DND-41 (cell line): ENCODE data around the gene TWSG1.

Experiments used
- ATAC-seq: fragments of 200-7000 bp; cut with Tn5 transposase; 3 replicates; pipeline ENCODE4 v1.9.1; 2021; ENCODE audit warnings: low read depth; ENCODE audit not compliant: insufficient read depth
- DNase-seq: peaks from one replicate; pipeline ENCODE4 v3.0.0-alpha.2; 2020
- H2AFZ ChIP-seq: 2 replicates; pipeline ENCODE4 v1.6.0; 2012; ENCODE audit warnings: low read depth, low read length
- H3K27ac ChIP-seq: 2 replicates; pipeline ENCODE4 v1.5.1; 2012; ENCODE audit warnings: low read length, inconsistent platforms
- H3K27me3 ChIP-seq: fragments of 200-600 bp; sonication (generic); 2 replicates; pipeline ENCODE4 v1.6.0; 2012; ENCODE audit warnings: low read length, mild to moderate bottlenecking, inconsistent platforms; ENCODE audit not compliant: insufficient read depth, poor library complexity
- H3K36me3 ChIP-seq: 2 replicates; pipeline ENCODE4 v1.5.1; 2012; ENCODE audit warnings: low read length, inconsistent platforms; ENCODE audit not compliant: insufficient read depth
- H3K4me1 ChIP-seq: 2 replicates; pipeline ENCODE4 v1.5.1; 2012; ENCODE audit warnings: mild to moderate bottlenecking, low read length; ENCODE audit not compliant: insufficient read depth
- H3K4me2 ChIP-seq: 2 replicates; pipeline ENCODE4 v1.6.0; 2012; ENCODE audit warnings: mild to moderate bottlenecking, moderate library complexity, low read length, inconsistent platforms; ENCODE audit not compliant: insufficient read depth
- H3K4me3 ChIP-seq, 2 experiments: fragments of 200-600 bp in 1 of 2; shearing (Covaris generic) in 1 of 2; 2 replicates each; pipeline ENCODE4 v1.5.1; 2012 to 2016; ENCODE audit warnings: inconsistent platforms in 2 of 2, low read length in 2 of 2, mild to moderate bottlenecking in 2 of 2, low read depth in 1 of 2, moderate library complexity in 1 of 2
- H3K79me2 ChIP-seq: 2 replicates; pipeline ENCODE4 v1.6.0; 2012; ENCODE audit warnings: low read length, inconsistent platforms; ENCODE audit not compliant: insufficient read depth
- H3K9ac ChIP-seq: 2 replicates; pipeline ENCODE4 v1.6.0; 2012; ENCODE audit warnings: low read depth, mild to moderate bottlenecking, inconsistent platforms, low read length, moderate library complexity
- H3K9me3 ChIP-seq: 2 replicates; pipeline ENCODE4 v1.5.1; 2012; ENCODE audit warnings: low read length, moderate library complexity, mild to moderate bottlenecking, inconsistent platforms; ENCODE audit not compliant: insufficient read depth, severe bottlenecking
- H4K20me1 ChIP-seq: 2 replicates; pipeline ENCODE4 v1.6.0; 2012; ENCODE audit warnings: low read length; ENCODE audit not compliant: insufficient read depth
- EZH2 ChIP-seq: IDR thresholded peaks from 3 replicates; pipeline ENCODE4 v1.6.1; 2012; ENCODE audit warnings: borderline replicate concordance, low read depth, mild to moderate bottlenecking, moderate library complexity, low read length, inconsistent platforms; ENCODE audit not compliant: severe bottlenecking
- TF ChIP-seq, protein P1 (sequence below): IDR thresholded peaks from 2 replicates; pipeline ENCODE4 v1.5.1; 2012; ENCODE audit warnings: borderline replicate concordance, low read length, moderate library complexity, mild to moderate bottlenecking; ENCODE audit not compliant: poor library complexity, severe bottlenecking; ENCODE audit errors: extremely low read depth

TWSG1 gene

GRCh38 chr18:9413576-9413975, 79.0 kb downstream of the TWSG1 start:
- H3K4me3 ChIP-seq = no peak overlapping the region
- H4K20me1 ChIP-seq = no peaks in the 10 kb centered on the region
- no peak overlapping the region for H3K9ac ChIP-seq
- no peak overlapping the region for H2AFZ ChIP-seq
- DNase-seq = no peak
- H3K27ac ChIP-seq = no peak overlapping the region
- no peaks in the 10 kb centered on the region for H3K27me3 ChIP-seq
- TF ChIP-seq, protein P1, sequence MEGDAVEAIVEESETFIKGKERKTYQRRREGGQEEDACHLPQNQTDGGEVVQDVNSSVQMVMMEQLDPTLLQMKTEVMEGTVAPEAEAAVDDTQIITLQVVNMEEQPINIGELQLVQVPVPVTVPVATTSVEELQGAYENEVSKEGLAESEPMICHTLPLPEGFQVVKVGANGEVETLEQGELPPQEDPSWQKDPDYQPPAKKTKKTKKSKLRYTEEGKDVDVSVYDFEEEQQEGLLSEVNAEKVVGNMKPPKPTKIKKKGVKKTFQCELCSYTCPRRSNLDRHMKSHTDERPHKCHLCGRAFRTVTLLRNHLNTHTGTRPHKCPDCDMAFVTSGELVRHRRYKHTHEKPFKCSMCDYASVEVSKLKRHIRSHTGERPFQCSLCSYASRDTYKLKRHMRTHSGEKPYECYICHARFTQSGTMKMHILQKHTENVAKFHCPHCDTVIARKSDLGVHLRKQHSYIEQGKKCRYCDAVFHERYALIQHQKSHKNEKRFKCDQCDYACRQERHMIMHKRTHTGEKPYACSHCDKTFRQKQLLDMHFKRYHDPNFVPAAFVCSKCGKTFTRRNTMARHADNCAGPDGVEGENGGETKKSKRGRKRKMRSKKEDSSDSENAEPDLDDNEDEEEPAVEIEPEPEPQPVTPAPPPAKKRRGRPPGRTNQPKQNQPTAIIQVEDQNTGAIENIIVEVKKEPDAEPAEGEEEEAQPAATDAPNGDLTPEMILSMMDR = no peak
- TF ChIP-seq EZH2 = no peak
- no peak for ATAC-seq
- no peak overlapping the region for H3K4me2 ChIP-seq
- no peaks in the 10 kb centered on the region for H3K36me3 ChIP-seq
- peaks cover 4% of the 10 kb centered on the region for H3K9me3 ChIP-seq
- no peaks in the 10 kb centered on the region for H3K79me2 ChIP-seq
- no peaks in the 10 kb centered on the region for H3K4me1 ChIP-seq

- no peaks in the 10 kb centered on the region for H4K20me1 ChIP-seq
- H3K4me3 ChIP-seq = no peak overlapping the region
- no peak overlapping the region for H3K4me2 ChIP-seq
- no peak overlapping the region for H3K9ac ChIP-seq
- DNase-seq (no peak), ATAC-seq (no peak)
- H3K9me3 ChIP-seq = no peaks in the 10 kb centered on the region
- no peaks in the 10 kb centered on the region for H3K4me1 ChIP-seq
- H3K27me3 ChIP-seq = no peaks in the 10 kb centered on the region
- H3K79me2 ChIP-seq = no peaks in the 10 kb centered on the region
- TF ChIP-seq, protein P1 = no peak
- no peak for TF ChIP-seq EZH2
- no peaks in the 10 kb centered on the region for H3K36me3 ChIP-seq
- no peak overlapping the region for H2AFZ ChIP-seq
- H3K27ac ChIP-seq = no peak overlapping the region
Observed at GRCh38 chr18:9416563-9417072, 82.0 kb downstream of the TWSG1 start.

- H4K20me1 ChIP-seq = no peaks in the 10 kb centered on the region
- H3K4me1 ChIP-seq = no peaks in the 10 kb centered on the region
- no peaks in the 10 kb centered on the region for H3K9me3 ChIP-seq
- ATAC-seq = no peak
- no peaks in the 10 kb centered on the region for H3K36me3 ChIP-seq
- TF ChIP-seq, protein P1 = no peak
- no peak for TF ChIP-seq EZH2
- DNase-seq = no peak
- H3K9ac ChIP-seq = no peak overlapping the region
- H3K4me3 ChIP-seq = no peak overlapping the region
- H3K4me2 ChIP-seq = no peak overlapping the region
- no peak overlapping the region for H2AFZ ChIP-seq
- H3K27ac ChIP-seq = no peak overlapping the region
- H3K79me2 ChIP-seq = no peaks in the 10 kb centered on the region
- H3K27me3 ChIP-seq = no peaks in the 10 kb centered on the region
Observed at GRCh38 chr18:9417073-9417851, 82.7 kb downstream of the TWSG1 start.
